AG04450 (cell line): Measurements from ENCODE around the gene SERTAD4. TPM values are rescaled to one million over a fixed set of nuclear protein-coding genes. Genes with fewer than 3 reads are reported as not detected.

Source experiments
- CTCF ChIA-PET: fragments of 300-600, 350-600 bp; formaldehyde crosslinking; extraction: SDS; loops from one replicate; lab custom pipeline; 2022; ENCODE audit warnings: antibody characterized with exemption, inconsistent platforms; lab: Charles Lee
- POLR2A ChIA-PET: fragments of 350-600 bp; formaldehyde crosslinking; extraction: SDS; loops from one replicate; lab custom pipeline; 2021; ENCODE audit warnings: antibody characterized with exemption, inconsistent platforms; lab: Yijun Ruan, JAX
- DNase-seq: peaks from one replicate; pipeline ENCODE4 v3.0.0-alpha.2; 2011; ENCODE audit warnings: low read depth, low spot score
- H3K27ac ChIP-seq: one replicate; pipeline ENCODE4 v1.5.1; 2012; ENCODE audit warnings: low read depth, low read length, control low read depth
- H3K27me3 ChIP-seq: one replicate; pipeline ENCODE4 v1.6.0; 2012; ENCODE audit warnings: low read length; ENCODE audit not compliant: control insufficient read depth, insufficient read depth
- H3K4me3 ChIP-seq: 2 replicates; pipeline ENCODE4 v1.5.1; 2011; ENCODE audit warnings: mild to moderate bottlenecking, low read depth, low read length, control low read depth
- H3K9me3 ChIP-seq: 2 replicates; pipeline ENCODE4 v1.5.1; 2012; ENCODE audit warnings: low read length; ENCODE audit not compliant: control insufficient read depth, insufficient read depth
- polyA plus RNA-seq: library from polyadenylated mRNA; depleted of rRNA; stranded (reverse); fragments of >200 nt; gene quantifications from 2 replicates; pipeline ENCODE4 v1.2.3, GENCODE V29; 2011
- TF ChIP-seq, protein P1 (sequence below): IDR thresholded peaks from 2 replicates; pipeline ENCODE4 v1.5.1; 2011; ENCODE audit warnings: low read depth, low read length, control low read depth, inconsistent platforms

The SERTAD4 gene
- polyA plus RNA-seq, 1 experiment = 1.7 TPM

DNA sequence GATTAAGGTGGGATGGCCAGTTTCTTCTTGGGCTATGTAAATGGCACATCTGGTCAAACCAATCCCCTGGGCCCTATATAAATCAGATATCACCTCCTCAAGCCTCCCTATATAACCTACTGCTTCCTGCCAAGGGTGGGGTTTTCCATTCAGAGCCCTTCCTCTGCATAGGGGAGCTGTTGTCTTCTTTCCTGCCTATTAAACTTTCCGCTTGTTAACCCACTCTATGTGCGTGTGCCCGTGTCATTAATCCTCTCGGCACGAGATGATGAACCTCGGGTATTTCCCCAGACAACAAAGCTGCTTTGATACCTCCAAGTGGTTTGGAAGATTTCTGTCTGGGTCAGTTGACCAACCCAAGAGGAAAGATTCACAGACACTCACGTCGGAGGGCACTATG lies 19.3 kb upstream of the SERTAD4 start:
- DNase-seq = no peak
- TF ChIP-seq, protein P1, sequence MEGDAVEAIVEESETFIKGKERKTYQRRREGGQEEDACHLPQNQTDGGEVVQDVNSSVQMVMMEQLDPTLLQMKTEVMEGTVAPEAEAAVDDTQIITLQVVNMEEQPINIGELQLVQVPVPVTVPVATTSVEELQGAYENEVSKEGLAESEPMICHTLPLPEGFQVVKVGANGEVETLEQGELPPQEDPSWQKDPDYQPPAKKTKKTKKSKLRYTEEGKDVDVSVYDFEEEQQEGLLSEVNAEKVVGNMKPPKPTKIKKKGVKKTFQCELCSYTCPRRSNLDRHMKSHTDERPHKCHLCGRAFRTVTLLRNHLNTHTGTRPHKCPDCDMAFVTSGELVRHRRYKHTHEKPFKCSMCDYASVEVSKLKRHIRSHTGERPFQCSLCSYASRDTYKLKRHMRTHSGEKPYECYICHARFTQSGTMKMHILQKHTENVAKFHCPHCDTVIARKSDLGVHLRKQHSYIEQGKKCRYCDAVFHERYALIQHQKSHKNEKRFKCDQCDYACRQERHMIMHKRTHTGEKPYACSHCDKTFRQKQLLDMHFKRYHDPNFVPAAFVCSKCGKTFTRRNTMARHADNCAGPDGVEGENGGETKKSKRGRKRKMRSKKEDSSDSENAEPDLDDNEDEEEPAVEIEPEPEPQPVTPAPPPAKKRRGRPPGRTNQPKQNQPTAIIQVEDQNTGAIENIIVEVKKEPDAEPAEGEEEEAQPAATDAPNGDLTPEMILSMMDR = no peak
- no peak overlapping the region for H3K27ac ChIP-seq
- no peak overlapping the region for H3K4me3 ChIP-seq
- POLR2A ChIA-PET = no interaction called here
- CTCF ChIA-PET = interaction anchor here (1.2 kb wide), 1 partner anchor 98 kb away, joined by 3 read pairs; no protein-coding TSS in a partner anchor
- H3K27me3 ChIP-seq = no peaks in the 10 kb centered on the region
- H3K9me3 ChIP-seq = no peaks in the 10 kb centered on the region; the same call in 1 of the 2 replicates

DNA sequence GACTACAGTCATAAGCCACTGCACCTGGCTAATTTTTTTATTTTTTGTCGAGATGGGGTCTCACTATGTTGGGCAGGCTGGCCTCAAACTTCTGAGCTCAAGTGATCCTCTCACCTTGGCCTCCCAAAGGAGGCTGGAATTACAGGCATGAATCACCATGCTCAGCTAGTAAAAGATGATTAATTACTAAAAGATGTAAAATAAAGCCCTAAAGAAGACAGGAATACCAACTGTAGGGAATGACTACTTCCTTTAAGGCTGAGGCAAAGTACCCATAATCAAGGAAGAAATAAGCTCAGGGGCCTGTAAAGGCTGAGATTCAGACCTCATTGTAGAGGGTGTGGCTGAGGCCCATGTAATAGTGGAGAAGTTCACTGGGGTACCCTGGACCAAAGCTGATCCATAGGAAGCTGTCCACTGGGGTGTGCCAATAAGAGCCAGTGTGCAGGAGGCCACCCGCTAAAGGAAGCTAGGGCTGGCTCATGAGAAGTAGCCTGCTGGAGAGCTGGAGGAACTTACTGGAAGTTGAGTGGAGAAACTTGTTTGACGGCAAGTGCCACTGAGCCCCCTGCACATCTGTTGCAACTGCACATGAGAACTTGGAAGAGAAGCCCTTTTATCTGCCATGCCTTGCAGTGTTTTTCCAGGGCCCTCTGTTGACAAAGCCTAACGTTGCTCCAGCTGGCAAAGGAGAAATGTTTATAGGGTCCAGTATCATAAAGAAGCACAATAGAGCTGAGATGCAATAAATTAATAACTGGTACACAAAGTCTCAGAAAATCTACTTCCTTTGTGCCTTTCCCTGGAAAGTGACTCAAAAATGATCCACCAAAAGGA lies 17.8 kb upstream of the SERTAD4 start:
- TF ChIP-seq, protein P1 = no peak
- CTCF ChIA-PET = interaction anchor here (0.8 kb wide), 1 partner anchor 146 kb away, joined by 3 read pairs; no protein-coding TSS in a partner anchor
- no peak for DNase-seq
- Histone ChIP-seq H3K4me3 (no peak overlapping the region), H3K27ac (no peak overlapping the region), H3K9me3 (no peaks in the 10 kb centered on the region), H3K27me3 (no peaks in the 10 kb centered on the region)
- POLR2A ChIA-PET = no interaction called here

DNA sequence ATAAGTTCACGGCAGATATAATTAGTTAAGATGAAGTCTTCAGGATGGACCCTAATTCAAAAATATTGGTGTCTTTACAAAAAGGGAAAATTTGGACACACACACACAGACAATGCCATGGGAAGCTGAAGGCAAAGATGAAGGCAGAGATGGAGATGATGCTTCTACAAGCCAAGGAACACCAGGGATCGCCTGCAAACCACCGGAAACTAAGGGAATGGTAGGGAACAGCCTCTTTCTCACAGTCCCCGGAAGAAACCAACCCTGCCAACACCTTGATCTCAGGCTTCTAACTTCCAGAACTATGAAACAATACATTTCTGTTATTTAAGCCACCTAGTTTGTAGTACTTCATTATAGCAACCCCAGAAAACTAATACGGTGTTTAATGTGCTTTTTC lies 15.1 kb upstream of the SERTAD4 start:
- no peak overlapping the region for H3K27ac ChIP-seq
- no peaks in the 10 kb centered on the region for H3K27me3 ChIP-seq
- ChIA-PET POLR2A (no interaction called here), CTCF (no interaction called here)
- no peak for DNase-seq
- TF ChIP-seq, protein P1 = no peak
- H3K9me3 ChIP-seq = no peaks in the 10 kb centered on the region
- H3K4me3 ChIP-seq = no peak overlapping the region

- ChIA-PET POLR2A (no interaction called here), CTCF (no interaction called here)
- Histone ChIP-seq H3K27me3 (no peaks in the 10 kb centered on the region), H3K4me3 (no peak overlapping the region), H3K27ac (no peak overlapping the region), H3K9me3 (no peaks in the 10 kb centered on the region)
- TF ChIP-seq, protein P1 = no peak
- DNase-seq = no peak
These were observed 14.5 kb upstream of the SERTAD4 start for GRCh38 chr1:210218047-210218446.

DNA sequence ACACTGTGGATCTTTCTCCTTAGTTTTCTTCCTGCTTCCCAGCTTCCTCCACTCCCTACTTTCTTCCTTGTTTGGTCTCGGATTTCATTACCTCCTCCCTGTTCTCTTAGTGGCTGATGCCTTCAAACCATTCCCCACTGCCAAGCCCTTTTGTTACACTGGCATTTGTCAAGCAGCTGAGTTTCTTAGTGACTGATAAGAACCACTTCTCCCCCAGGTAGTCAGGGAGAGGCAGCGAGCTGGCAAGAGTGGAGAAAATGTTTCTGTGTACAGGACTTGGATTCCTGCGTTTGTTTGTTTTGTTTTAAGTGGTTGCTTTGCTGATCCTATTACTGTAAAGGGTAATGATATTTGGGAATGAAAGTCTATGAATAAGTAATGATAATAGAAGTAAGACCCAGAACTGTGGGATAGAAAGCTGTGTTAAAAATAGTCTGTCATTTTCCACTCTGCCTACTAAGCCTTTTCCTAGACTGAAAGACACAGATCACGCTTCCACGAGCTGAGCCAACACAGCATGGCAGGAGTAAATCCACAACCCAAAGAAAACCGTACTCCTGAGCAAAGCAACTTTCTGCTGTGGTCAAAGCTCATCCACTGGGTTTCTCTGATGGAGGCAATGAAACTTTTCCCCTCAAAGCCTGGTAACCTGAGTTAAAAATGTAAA lies 10.1 kb upstream of the SERTAD4 start:
- no peak for DNase-seq
- CTCF ChIA-PET = interaction anchor here (1.1 to 1.7 kb wide), 2 partner anchors 79 to 138 kb away, joined by 3 to 4 read pairs; no protein-coding TSS in a partner anchor
- no peaks in the 10 kb centered on the region for H3K9me3 ChIP-seq
- POLR2A ChIA-PET = no interaction called here
- H3K27me3 ChIP-seq = no peaks in the 10 kb centered on the region
- H3K4me3 ChIP-seq = no peak overlapping the region
- TF ChIP-seq, protein P1 = no peak
- no peak overlapping the region for H3K27ac ChIP-seq
